Sigmoid colon (tissue), 7 donors: ENCODE results near the gene ST14. TPM values are rescaled to one million over a fixed set of nuclear protein-coding genes. Genes with fewer than 3 reads are reported as not detected.

Experiments used
- DNase-seq: peaks from one replicate; pipeline ENCODE4 v3.0.0-alpha.2; 2019
- H3K27ac ChIP-seq, 4 donors: fragments of 200-600 bp; sonication (generic); one replicate each; pipeline ENCODE4 v1.5.1; 2016 to 2019; ENCODE audit warnings: mild to moderate bottlenecking in 1 of 4
- H3K27me3 ChIP-seq, 3 donors: fragments of 200-600 bp; sonication (generic); one replicate each; pipeline ENCODE4 v1.5.1; 2019; ENCODE audit warnings: mild to moderate bottlenecking in 1 of 3
- H3K36me3 ChIP-seq, 4 donors: fragments of 200-600 bp; sonication (generic); one replicate each; pipeline ENCODE4 v1.5.1; 2016 to 2019
- H3K4me1 ChIP-seq, 4 donors: fragments of 200-600 bp; sonication (generic); one replicate each; pipeline ENCODE4 v1.5.1; 2017 to 2019
- H3K4me3 ChIP-seq, 4 donors: fragments of 200-600 bp; sonication (generic); one replicate each; pipeline ENCODE4 v1.5.1; 2017 to 2019; ENCODE audit warnings: mild to moderate bottlenecking in 2 of 4, moderate library complexity in 1 of 4
- H3K9me3 ChIP-seq, 4 donors: fragments of 200-600 bp in 3 of 4; sonication (generic) in 3 of 4; one replicate each; pipeline versions ENCODE4 v1.5.1 to v1.6.1; 2013 to 2019
- CTCF ChIP-seq, 4 experiments: fragments of 450-650 bp in 3 of 4; fragments of 200-600 bp in 1 of 4; IDR thresholded peaks; one replicate each; pipeline ENCODE4 v1.5.1; 2016 to 2019; ENCODE audit warnings: antibody characterized with exemption in 4 of 4, mild to moderate bottlenecking in 3 of 4, moderate library complexity in 2 of 4
- EP300 ChIP-seq, 4 donors: sonication (generic); formaldehyde crosslinking; IDR thresholded peaks; one replicate each; pipeline ENCODE4 v1.6.1; 2017; ENCODE audit warnings: antibody characterized with exemption in 4 of 4
- POLR2A ChIP-seq, 2 donors: fragments of 450-650 bp; IDR thresholded peaks; one replicate each; pipeline ENCODE4 v1.6.1; 2016; ENCODE audit warnings: antibody characterized with exemption in 2 of 2, mild to moderate bottlenecking in 2 of 2, moderate library complexity in 2 of 2
- POLR2AphosphoS5 ChIP-seq, 4 donors: sonication (generic); formaldehyde crosslinking; IDR thresholded peaks; one replicate each; pipeline ENCODE4 v1.6.1; 2017; ENCODE audit warnings: antibody characterized with exemption in 4 of 4
- WGBS, 2 donors: extraction: QIAGEN DNeasy Blood & Tissue Kit; methylation state at CpG; one replicate each; pipeline ENCODE4 v1.1.7; 2013; 5-methylcytosine and 5-hydroxymethylcytosine counted together
- intact Hi-C: fragments of 100-400 bp; cut with DNase I; formaldehyde crosslinking; loops from one replicate; pipeline ENCODE4 v1.15.1; 2023
- polyA plus RNA-seq, 3 donors: library from polyadenylated mRNA; stranded (reverse); fragments of 200-250 nt; gene quantifications; one replicate each; pipeline ENCODE4 v1.2.3, GENCODE V29; 2013
- total RNA-seq, 4 donors: library from RNA; depleted of rRNA; stranded (reverse); fragments of >200 nt; gene quantifications; one replicate each; pipeline ENCODE4 v1.1.0, GENCODE V29; 2016
- donor health status: healthy with polysubstance abuse.
- donor health status: Bipolar disorder and iron deficiency.
- donor health status: healthy.

ST14 gene
- total and polyA plus RNA-seq, 7 donors = 1.8 to 324 (median 5.1) TPM

GRCh38 chr11:130208241-130209127, 48.9 kb downstream of the ST14 start:
- DNase-seq = peak; percentile 62
- Histone ChIP-seq H3K9me3 (no peaks in the 10 kb centered on the region), H3K36me3 (no peaks in the 10 kb centered on the region), H3K27me3 (no peaks in the 10 kb centered on the region), H3K4me3 (no peak overlapping the region), H3K4me1 (peaks cover 0 to 8% (median 0%) of the 10 kb centered on the region in 4 donors), H3K27ac (peak overlapping the region in 2 of 4 donors; percentile 31 to 51)
- 93 to 94% methylated on average over 45 of the region's 45 CpGs for WGBS, 2 donors
- TF ChIP-seq CTCF (IDR thresholded peaks at IDR 0.05) (no peak), POLR2A (IDR thresholded peaks at IDR 0.05) (no peak), POLR2AphosphoS5 (IDR thresholded peaks at IDR 0.05) (no peak), EP300 (IDR thresholded peaks at IDR 0.05) (no peak)
- intact Hi-C loops = no loop called here

DNA sequence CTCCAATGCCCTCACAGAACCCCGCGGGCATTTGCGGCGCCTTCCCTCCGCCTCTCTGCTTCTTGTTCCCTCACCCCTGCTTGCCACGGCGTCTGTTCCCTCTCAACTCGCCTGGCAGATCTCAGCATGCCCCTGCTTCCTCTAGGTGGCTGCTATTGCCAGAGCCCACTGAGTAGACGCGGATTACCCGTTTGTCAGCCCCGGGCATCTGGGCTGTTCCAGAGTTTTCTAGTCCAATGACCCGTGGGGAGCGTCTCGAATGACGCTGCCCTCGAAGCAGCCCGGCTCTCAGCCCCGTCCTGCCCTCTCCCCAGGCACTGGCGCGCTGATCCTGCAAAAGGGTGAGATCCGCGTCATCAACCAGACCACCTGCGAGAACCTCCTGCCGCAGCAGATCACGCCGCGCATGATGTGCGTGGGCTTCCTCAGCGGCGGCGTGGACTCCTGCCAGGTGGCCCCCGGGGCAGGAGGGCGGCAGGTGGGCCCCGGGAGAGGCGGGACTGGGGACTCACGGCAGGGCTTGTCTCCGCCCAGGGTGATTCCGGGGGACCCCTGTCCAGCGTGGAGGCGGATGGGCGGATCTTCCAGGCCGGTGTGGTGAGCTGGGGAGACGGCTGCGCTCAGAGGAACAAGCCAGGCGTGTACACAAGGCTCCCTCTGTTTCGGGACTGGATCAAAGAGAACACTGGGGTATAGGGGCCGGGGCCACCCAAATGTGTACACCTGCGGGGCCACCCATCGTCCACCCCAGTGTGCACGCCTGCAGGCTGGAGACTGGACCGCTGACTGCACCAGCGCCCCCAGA, 49.7 kb downstream of the ST14 start:
- Histone ChIP-seq H3K36me3 (no peaks in the 10 kb centered on the region), H3K27ac (peak overlapping the region in 2 of 4 donors; percentile 31 to 51), H3K4me3 (no peak overlapping the region), H3K4me1 (peaks cover 0 to 8% (median 0%) of the 10 kb centered on the region in 4 donors), H3K27me3 (no peaks in the 10 kb centered on the region), H3K9me3 (no peaks in the 10 kb centered on the region)
- intact Hi-C loops = no loop called here
- TF ChIP-seq EP300 (IDR thresholded peaks at IDR 0.05) = no peak
- peak in 1 of 4 donors; percentile 47 for TF ChIP-seq POLR2AphosphoS5 (IDR thresholded peaks at IDR 0.05)
- WGBS, 2 donors = 88 to 93% methylated on average over 53 of the region's 53 CpGs
- DNase-seq = peak; percentile 66

GRCh38 chr11:130209954-130210854, 50.6 kb downstream of the ST14 start:
- Histone ChIP-seq H3K36me3 (no peaks in the 10 kb centered on the region), H3K27me3 (no peaks in the 10 kb centered on the region), H3K4me3 (no peak overlapping the region), H3K27ac (no peak overlapping the region), H3K4me1 (peaks cover 0 to 8% (median 0%) of the 10 kb centered on the region in 4 donors), H3K9me3 (no peaks in the 10 kb centered on the region)
- 82 to 90% methylated on average over 23 of the region's 23 CpGs for WGBS, 2 donors
- TF ChIP-seq CTCF (IDR thresholded peaks at IDR 0.05) (no peak), POLR2AphosphoS5 (IDR thresholded peaks at IDR 0.05) (no peak), POLR2A (IDR thresholded peaks at IDR 0.05) (no peak), EP300 (IDR thresholded peaks at IDR 0.05) (no peak)
- intact Hi-C loops = loop anchor here (5.0 to 10.0 kb wide), 3 partner anchors 177 to 685 kb away; no protein-coding TSS in a partner anchor
- peak; percentile 49 for DNase-seq

GRCh38 chr11:130211144-130211543, 51.6 kb downstream of the ST14 start:
- intact Hi-C loops = loop anchor here (5.0 to 10.0 kb wide), 3 partner anchors 176 to 684 kb away; no protein-coding TSS in a partner anchor
- Histone ChIP-seq H3K27ac (no peak overlapping the region), H3K9me3 (no peaks in the 10 kb centered on the region), H3K27me3 (no peaks in the 10 kb centered on the region), H3K4me1 (peaks cover 0 to 8% (median 0%) of the 10 kb centered on the region in 4 donors), H3K4me3 (no peak overlapping the region), H3K36me3 (no peaks in the 10 kb centered on the region)
- WGBS, 2 donors = 73 to 85% methylated on average over 3 of the region's 3 CpGs
- no peak for DNase-seq
- no peak for TF ChIP-seq POLR2AphosphoS5 (IDR thresholded peaks at IDR 0.05)
- TF ChIP-seq POLR2A (IDR thresholded peaks at IDR 0.05) = no peak
- no peak for TF ChIP-seq EP300 (IDR thresholded peaks at IDR 0.05)
- TF ChIP-seq CTCF (IDR thresholded peaks at IDR 0.05) = no peak
